Panc1 (cell line): ENCODE results near the gene RPS14. TPM values are rescaled to one million over a fixed set of nuclear protein-coding genes. Genes with fewer than 3 reads are reported as not detected.

Source experiments
- ATAC-seq: fragments of 200-7000 bp; cut with Tn5 transposase; 2 replicates; pipeline ENCODE4 v1.9.1; 2020; ENCODE audit warnings: mild to moderate bottlenecking, moderate library complexity
- BruUV-seq: library from RNA; stranded (reverse); fragments of 400-500 nt; replicated peaks from 2 replicates; lab custom pipeline; 2021; lab: Mats Ljungman, UMichigan
- CTCF ChIA-PET: fragments of 300-600 bp; sonication (Branson Sonifier 250); formaldehyde crosslinking; loops from one replicate; lab custom pipeline; 2022; ENCODE audit warnings: antibody characterized with exemption; lab: Charles Lee
- POLR2A ChIA-PET: fragments of 300-600 bp; sonication (Branson Sonifier 250); formaldehyde crosslinking; loops from one replicate; lab custom pipeline; 2022; ENCODE audit warnings: antibody characterized with exemption; lab: Charles Lee
- DNase-seq: peaks from one replicate; pipeline ENCODE4 v3.0.0-alpha.2; 2010; ENCODE audit warnings: low read depth, low spot score
- H3K27ac ChIP-seq: 2 replicates; pipeline ENCODE4 v1.5.1; 2011; ENCODE audit warnings: mild to moderate bottlenecking, low read length, inconsistent platforms
- H3K27me3 ChIP-seq: fragments of 200-500 bp; sonication (Bioruptor generic); 2 replicates; pipeline ENCODE4 v1.6.0; 2014; ENCODE audit warnings: low read length, inconsistent platforms; ENCODE audit not compliant: control insufficient read depth, insufficient read depth
- H3K36me3 ChIP-seq: fragments of 200-500 bp; sonication (Bioruptor generic); 2 replicates; pipeline ENCODE4 v1.5.1; 2014; ENCODE audit warnings: inconsistent platforms, mild to moderate bottlenecking, low read length, moderate library complexity; ENCODE audit not compliant: control insufficient read depth, insufficient read depth
- H3K4me1 ChIP-seq: 2 replicates; pipeline ENCODE4 v1.5.1; 2011; ENCODE audit warnings: inconsistent platforms, mild to moderate bottlenecking, low read length, moderate library complexity; ENCODE audit not compliant: control insufficient read depth, insufficient read depth
- H3K4me3 ChIP-seq, 2 experiments: 2 replicates each; pipeline ENCODE4 v1.5.1; 2011 to 2012; ENCODE audit warnings: low read depth in 2 of 2, low read length in 2 of 2, mild to moderate bottlenecking in 2 of 2, inconsistent platforms in 1 of 2, moderate library complexity in 1 of 2
- H3K9me3 ChIP-seq: fragments of 200-500 bp; sonication (Bioruptor generic); 2 replicates; pipeline ENCODE4 v1.5.1; 2014; ENCODE audit warnings: low read depth, mild to moderate bottlenecking, inconsistent platforms, low read length, moderate library complexity; ENCODE audit not compliant: control insufficient read depth, insufficient read depth
- POLR2AphosphoS5 ChIP-seq: IDR thresholded peaks from 2 replicates; pipeline ENCODE4 v1.6.1; 2012; ENCODE audit warnings: mild to moderate bottlenecking, low read depth, low read length, moderate library complexity
- REST ChIP-seq, 2 experiments: IDR thresholded peaks; 2 replicates each; pipeline ENCODE4 v1.6.1; 2011 to 2012; ENCODE audit warnings: low read depth in 2 of 2, control low read depth in 1 of 2, low read length in 1 of 2, mild to moderate bottlenecking in 1 of 2, moderate library complexity in 1 of 2; ENCODE audit not compliant: insufficient read depth in 1 of 2
- SIN3A ChIP-seq: IDR thresholded peaks from 2 replicates; pipeline ENCODE4 v1.6.1; 2012; ENCODE audit warnings: low read depth, mild to moderate bottlenecking, low read length, moderate library complexity, borderline replicate concordance; ENCODE audit not compliant: insufficient read depth
- TCF7L2 ChIP-seq: IDR thresholded peaks from 2 replicates; pipeline ENCODE4 v1.6.1; 2011; ENCODE audit warnings: mild to moderate bottlenecking, low read depth, low read length, inconsistent platforms
- in situ Hi-C: cut with HindIII; loops from 2 replicates; pipeline ENCODE4 v1.10.0; 2016; ENCODE audit warnings: low sequenced_read_pairs, low pct_unique_long_range_greater_than_20kb
- intact Hi-C: fragments of 100-400 bp; cut with micrococcal nuclease; formaldehyde crosslinking; loops from one replicate; pipeline ENCODE4 v1.10.0; 2022; ENCODE audit not compliant: unreplicated experiment
- total RNA-seq: library from RNA; stranded (reverse); gene quantifications from one replicate; pipeline ENCODE4 v1.2.1, GENCODE V29; 2021; ENCODE audit not compliant: unreplicated experiment
- TF ChIP-seq, protein P1 (sequence below): fragments of 450-650 bp; IDR thresholded peaks from 2 replicates; pipeline ENCODE4 v1.5.1; 2017; ENCODE audit warnings: mild to moderate bottlenecking

RPS14 gene
- total RNA-seq, 1 experiment from 2014 or later = 1,959 TPM

GRCh38 chr5:150394131-150394530 lies 55.4 kb downstream of the RPS14 start:
- CTCF ChIA-PET = no interaction called here
- Histone ChIP-seq H3K4me3 (no peak overlapping the region), H3K27me3 (no peaks in the 10 kb centered on the region), H3K9me3 (no peaks in the 10 kb centered on the region), H3K36me3 (peaks cover 9% of the 10 kb centered on the region), H3K27ac (no peak overlapping the region), H3K4me1 (no peaks in the 10 kb centered on the region)
- DNase-seq (no peak), ATAC-seq (peak; percentile 62)
- BruUV-seq = no TSS peak
- in situ Hi-C loops = no loop called here
- POLR2A ChIA-PET = no interaction called here
- TF ChIP-seq, protein P1, sequence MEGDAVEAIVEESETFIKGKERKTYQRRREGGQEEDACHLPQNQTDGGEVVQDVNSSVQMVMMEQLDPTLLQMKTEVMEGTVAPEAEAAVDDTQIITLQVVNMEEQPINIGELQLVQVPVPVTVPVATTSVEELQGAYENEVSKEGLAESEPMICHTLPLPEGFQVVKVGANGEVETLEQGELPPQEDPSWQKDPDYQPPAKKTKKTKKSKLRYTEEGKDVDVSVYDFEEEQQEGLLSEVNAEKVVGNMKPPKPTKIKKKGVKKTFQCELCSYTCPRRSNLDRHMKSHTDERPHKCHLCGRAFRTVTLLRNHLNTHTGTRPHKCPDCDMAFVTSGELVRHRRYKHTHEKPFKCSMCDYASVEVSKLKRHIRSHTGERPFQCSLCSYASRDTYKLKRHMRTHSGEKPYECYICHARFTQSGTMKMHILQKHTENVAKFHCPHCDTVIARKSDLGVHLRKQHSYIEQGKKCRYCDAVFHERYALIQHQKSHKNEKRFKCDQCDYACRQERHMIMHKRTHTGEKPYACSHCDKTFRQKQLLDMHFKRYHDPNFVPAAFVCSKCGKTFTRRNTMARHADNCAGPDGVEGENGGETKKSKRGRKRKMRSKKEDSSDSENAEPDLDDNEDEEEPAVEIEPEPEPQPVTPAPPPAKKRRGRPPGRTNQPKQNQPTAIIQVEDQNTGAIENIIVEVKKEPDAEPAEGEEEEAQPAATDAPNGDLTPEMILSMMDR = no peak
- TF ChIP-seq POLR2AphosphoS5 = no peak
- intact Hi-C loops = no loop called here

- TF ChIP-seq, protein P1 = no peak
- TF ChIP-seq SIN3A (no peak), REST (IDR thresholded peaks at IDR 0.05; ENCODE audit: insufficient read depth in 1 of 2, low read depth in 2 of 2, low read length in 1 of 2) (no peak), TCF7L2 (no peak), POLR2AphosphoS5 (no peak)
- no peaks in the 10 kb centered on the region for H3K9me3 ChIP-seq
- CTCF ChIA-PET = interaction anchor here (0.7 kb wide), 1 partner anchor 43 kb away, joined by 3 read pairs; no protein-coding TSS in a partner anchor
- BruUV-seq = no TSS peak
- no peaks in the 10 kb centered on the region for H3K4me1 ChIP-seq
- H3K4me3 ChIP-seq = no peak overlapping the region
- intact Hi-C loops (no loop called here), in situ Hi-C loops (no loop called here)
- H3K27ac ChIP-seq = no peak overlapping the region
- H3K27me3 ChIP-seq = no peaks in the 10 kb centered on the region
- ATAC-seq = no peak
- DNase-seq = no peak
- peaks cover 12% of the 10 kb centered on the region for H3K36me3 ChIP-seq
- POLR2A ChIA-PET = no interaction called here
Observed at GRCh38 chr5:150393096-150393645, 56.4 kb downstream of the RPS14 start.
